GM12878 (cell line): ENCODE measurements around the gene LTBP3. TPM values are rescaled to one million over a fixed set of nuclear protein-coding genes. Genes with fewer than 3 reads are reported as not detected.
A peak's percentile ranks its signal among the peaks of the same experiment; 100 is the strongest.

Experiments
- BCL3 ChIP-seq: IDR thresholded peaks from 2 replicates; pipeline ENCODE4 v1.6.1; 2011; ENCODE audit warnings: borderline replicate concordance, low read depth, mild to moderate bottlenecking, moderate library complexity, low read length; ENCODE audit not compliant: insufficient read depth, poor library complexity, severe bottlenecking
- CEBPZ ChIP-seq: fragments of 150-350 bp; IDR thresholded peaks from 2 replicates; pipeline ENCODE4 v1.6.1; 2016; ENCODE audit warnings: low read depth, low read length
- E2F8 ChIP-seq: fragments of 450-650 bp; IDR thresholded peaks from 2 replicates; pipeline ENCODE4 v1.6.1; 2018; ENCODE audit warnings: mild to moderate bottlenecking, low read depth, moderate library complexity; ENCODE audit not compliant: partially characterized antibody
- EZH2 ChIP-seq: IDR thresholded peaks from 2 replicates; pipeline ENCODE4 v1.6.1; 2012; ENCODE audit warnings: low read depth, mild to moderate bottlenecking, control low read depth, inconsistent platforms, low read length, borderline replicate concordance; ENCODE audit not compliant: control insufficient read depth
- FOS ChIP-seq: IDR thresholded peaks from 3 replicates; pipeline ENCODE4 v1.6.1; 2011; ENCODE audit warnings: borderline replicate concordance; ENCODE audit not compliant: insufficient read length; ENCODE audit errors: extremely low read depth
- KDM1A ChIP-seq: fragments of 200-600 bp; sonication (generic); IDR thresholded peaks from 2 replicates; pipeline ENCODE4 v1.6.1; 2016; ENCODE audit warnings: borderline replicate concordance
- PKNOX1 ChIP-seq: fragments of 450-650 bp; IDR thresholded peaks from 2 replicates; pipeline ENCODE4 v1.6.1; 2016; ENCODE audit warnings: mild to moderate bottlenecking
- SIX5 ChIP-seq: IDR thresholded peaks from 2 replicates; pipeline ENCODE4 v1.6.1; 2011; ENCODE audit warnings: mild to moderate bottlenecking, low read depth, low read length, moderate library complexity; ENCODE audit not compliant: severe bottlenecking
- SKIL ChIP-seq: fragments of 450-650 bp; IDR thresholded peaks from 2 replicates; pipeline ENCODE4 v1.6.1; 2017; ENCODE audit warnings: mild to moderate bottlenecking, low read depth, inconsistent platforms; ENCODE audit not compliant: poor library complexity, severe bottlenecking
- SUPT20H ChIP-seq: IDR thresholded peaks from 2 replicates; pipeline ENCODE4 v1.6.1; 2011; ENCODE audit warnings: low read depth, mild to moderate bottlenecking, low read length, moderate library complexity, borderline replicate concordance; ENCODE audit not compliant: control insufficient read depth
- ZBTB40 ChIP-seq: fragments of 450-650 bp; IDR thresholded peaks from 2 replicates; pipeline ENCODE4 v1.6.1; 2016; ENCODE audit warnings: mild to moderate bottlenecking, moderate library complexity, borderline replicate concordance
- polyA plus RNA-seq, 11 experiments: library from polyadenylated mRNA; depleted of rRNA in 4 of 11; unstranded in 6 of 11; stranded (reverse) in 5 of 11; fragments of >200 nt; fragmentation: Nextera tagmentation in 4 of 11; fragmentation: Illumina TruSeq in 1 of 11; extraction: Ambion mirVana in 4 of 11; extraction: Trizol in 1 of 11; gene quantifications; 1 replicate in 1 of 11; 2 replicates in 10 of 11; pipeline versions ENCODE4 v1.2.1 to v1.2.3, GENCODE V29; 2011 to 2016; ENCODE audit warnings: inconsistent platforms in 2 of 11, missing spikeins in 2 of 11, low read depth in 1 of 11
- total RNA-seq, 4 experiments: library from RNA; depleted of rRNA in 3 of 4; stranded (reverse); fragments of >200 nt in 3 of 4; fragmentation: Illumina TruSeq in 1 of 4; extraction: Trizol in 1 of 4; gene quantifications; 2 replicates each; pipeline versions ENCODE4 v1.2.1 to v1.2.3, GENCODE V29; 2013 to 2021

Gene LTBP3
- total and polyA plus RNA-seq, 10 of the 15 experiments (the other 5 are each of a cell fraction or from before 2014, with no cell fraction given), result 2.2 to 12.2 (median 6.2) TPM; not detected in 2

GRCh38 chr11:65574109-65574810 lies 16.1 kb upstream of the LTBP3 start (continued):
- no peak for TF ChIP-seq FOS
- no peak for TF ChIP-seq KDM1A
- no peak for TF ChIP-seq E2F8
- TF ChIP-seq EZH2, result no peak
- no peak for TF ChIP-seq CEBPZ
- no peak for TF ChIP-seq ZBTB40
- peak; percentile 68 for TF ChIP-seq BCL3
- peak; percentile 40 for TF ChIP-seq SKIL
- no peak for TF ChIP-seq SUPT20H
- peak; percentile 16 for TF ChIP-seq SIX5
- no peak for TF ChIP-seq PKNOX1
